ENCODE measurements around the gene GDPD2.
"Not testable (repeated sequence)": the region's sequence is repeated elsewhere in the genome, so short reads cannot be mapped to it uniquely, and the experiment has no call there.

The GDPD2 gene

GRCh38 chrX:70422851-70423341 is at the start of gene GDPD2:
TSS of gene GDPD2 (plus strand) at chrX:70423314. CDS start at chrX:70424985, 1,671 bp downstream.
- DNase-seq, result no peak

DNA sequence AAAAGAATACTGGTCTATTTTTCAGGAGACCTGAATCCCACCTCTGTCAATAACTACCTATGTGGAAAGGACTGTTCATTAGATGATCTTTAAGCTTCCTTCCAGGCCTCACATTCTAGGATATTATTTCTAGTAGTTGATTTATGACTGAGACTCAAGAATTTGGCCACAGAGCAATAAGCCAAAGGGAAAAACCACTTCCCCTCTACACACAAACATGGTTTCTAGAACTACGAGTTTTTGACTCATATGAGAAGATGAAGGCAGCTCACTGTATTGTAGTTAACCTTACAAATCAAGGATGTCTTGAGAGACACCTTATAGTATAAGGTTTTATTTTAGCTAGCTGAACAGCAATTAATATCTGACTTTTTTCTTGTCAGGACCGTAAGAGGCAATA is 36.9 kb upstream of the GDPD2 start:
- no peak for DNase-seq

DNA sequence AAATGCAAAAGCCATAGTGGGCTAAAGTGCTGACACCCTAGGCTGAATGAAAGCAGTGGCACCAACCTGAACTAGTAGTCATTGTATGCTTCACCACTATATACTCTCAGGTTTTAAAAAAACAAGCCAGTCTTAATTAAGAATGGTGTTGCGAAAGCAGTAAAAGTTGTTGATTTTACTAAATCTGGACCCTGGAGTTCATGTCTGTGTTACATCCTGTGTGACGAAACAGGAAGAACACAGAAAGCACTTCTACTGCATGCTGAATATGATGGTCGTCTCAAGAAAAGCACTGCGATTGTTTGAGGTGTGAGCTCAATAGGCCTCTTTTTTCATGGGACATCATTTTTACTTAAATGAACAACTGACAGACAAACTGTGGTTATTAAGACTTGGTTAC is 24.2 kb upstream of the GDPD2 start:
- DNase-seq, result no peak

DNA sequence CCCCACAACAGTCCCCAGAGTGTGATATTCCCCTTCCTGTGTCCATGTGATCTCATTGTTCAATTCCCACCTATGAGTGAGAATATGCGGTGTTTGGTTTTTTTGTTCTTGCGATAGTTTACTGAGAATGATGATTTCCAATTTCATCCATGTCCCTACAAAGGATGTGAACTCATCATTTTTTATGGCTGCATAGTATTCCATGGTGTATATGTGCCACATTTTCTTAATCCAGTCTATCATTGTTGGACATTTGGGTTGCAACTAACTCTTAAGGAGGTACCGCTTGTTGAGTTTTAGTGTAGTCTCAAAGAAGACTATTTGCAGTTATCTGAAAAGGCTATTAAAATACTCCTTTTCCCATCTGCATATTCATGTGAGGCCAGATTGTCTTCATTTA is 22.9 kb upstream of the GDPD2 start:
- not testable (repeated sequence) for DNase-seq

DNA sequence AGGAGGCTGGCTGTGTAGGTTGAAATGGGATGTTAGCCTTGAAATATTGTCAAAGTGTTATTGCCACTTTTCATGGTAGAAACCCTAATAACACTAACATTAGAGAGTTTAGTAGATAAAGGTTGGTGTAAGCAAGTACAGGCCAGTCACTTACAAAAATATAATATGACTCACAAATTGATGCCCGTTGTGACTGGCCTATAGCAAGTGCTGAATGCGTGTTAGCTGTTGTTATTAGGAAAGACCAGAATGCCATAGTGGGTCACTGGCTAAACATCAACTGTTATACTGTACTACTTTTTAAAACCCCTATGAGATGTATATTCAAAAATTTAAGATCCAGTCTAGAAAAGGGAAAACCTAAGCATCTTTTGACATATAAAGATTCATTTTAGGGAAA is 20.4 kb upstream of the GDPD2 start:
- no peak for DNase-seq

DNA sequence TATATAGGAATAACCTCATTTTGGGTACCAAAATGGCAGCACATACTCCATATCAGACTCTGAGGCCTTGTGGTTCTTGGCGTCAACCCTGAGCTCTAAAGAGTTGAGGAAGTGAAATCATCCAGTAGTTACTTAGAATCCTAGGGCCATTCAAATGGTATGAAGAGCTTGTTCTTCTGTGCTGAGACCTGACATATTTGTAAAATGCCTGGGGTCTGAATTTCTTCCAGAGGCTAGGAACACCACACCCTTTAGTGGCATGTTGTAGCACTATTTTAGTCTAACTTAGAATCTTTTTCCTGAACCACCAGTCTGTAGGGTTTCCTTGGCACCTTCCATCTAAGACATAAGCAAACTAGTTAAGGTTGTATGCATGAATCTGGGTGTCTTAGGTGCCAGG is 18.1 kb upstream of the GDPD2 start:
- DNase-seq, result no peak

DNA sequence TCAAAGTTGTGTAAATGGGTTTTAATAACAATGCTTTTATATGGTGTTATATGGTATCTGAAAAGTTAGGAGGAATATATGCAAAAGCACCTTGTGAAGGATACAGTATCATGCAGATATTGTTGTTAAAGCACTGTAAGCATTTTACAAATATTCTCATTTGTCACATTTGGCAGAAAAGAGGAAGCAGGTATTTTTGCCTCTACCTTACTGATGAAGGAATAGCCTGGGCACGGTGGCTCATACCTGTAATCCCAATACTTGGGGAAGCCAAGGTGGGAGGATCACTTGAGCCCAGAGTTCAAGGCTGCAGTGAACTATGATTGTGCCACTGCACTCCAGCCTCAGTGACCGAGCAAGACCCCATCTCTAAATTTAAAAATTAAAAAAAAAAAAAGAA is 12.2 kb upstream of the GDPD2 start:
- DNase-seq, result no peak

- no peak for DNase-seq
Measured at GRCh38 chrX:70411475-70411874, 11.6 kb upstream of the GDPD2 start.

- DNase-seq, result no peak
Measured at GRCh38 chrX:70421618-70422017, 1.5 kb upstream of the GDPD2 start.

- no peak for DNase-seq
Measured at GRCh38 chrX:70423936-70424675, 992 bp downstream of the GDPD2 start.

GRCh38 chrX:70424801-70425200 is 1.7 kb downstream of the GDPD2 start:
- DNase-seq, result no peak

DNA sequence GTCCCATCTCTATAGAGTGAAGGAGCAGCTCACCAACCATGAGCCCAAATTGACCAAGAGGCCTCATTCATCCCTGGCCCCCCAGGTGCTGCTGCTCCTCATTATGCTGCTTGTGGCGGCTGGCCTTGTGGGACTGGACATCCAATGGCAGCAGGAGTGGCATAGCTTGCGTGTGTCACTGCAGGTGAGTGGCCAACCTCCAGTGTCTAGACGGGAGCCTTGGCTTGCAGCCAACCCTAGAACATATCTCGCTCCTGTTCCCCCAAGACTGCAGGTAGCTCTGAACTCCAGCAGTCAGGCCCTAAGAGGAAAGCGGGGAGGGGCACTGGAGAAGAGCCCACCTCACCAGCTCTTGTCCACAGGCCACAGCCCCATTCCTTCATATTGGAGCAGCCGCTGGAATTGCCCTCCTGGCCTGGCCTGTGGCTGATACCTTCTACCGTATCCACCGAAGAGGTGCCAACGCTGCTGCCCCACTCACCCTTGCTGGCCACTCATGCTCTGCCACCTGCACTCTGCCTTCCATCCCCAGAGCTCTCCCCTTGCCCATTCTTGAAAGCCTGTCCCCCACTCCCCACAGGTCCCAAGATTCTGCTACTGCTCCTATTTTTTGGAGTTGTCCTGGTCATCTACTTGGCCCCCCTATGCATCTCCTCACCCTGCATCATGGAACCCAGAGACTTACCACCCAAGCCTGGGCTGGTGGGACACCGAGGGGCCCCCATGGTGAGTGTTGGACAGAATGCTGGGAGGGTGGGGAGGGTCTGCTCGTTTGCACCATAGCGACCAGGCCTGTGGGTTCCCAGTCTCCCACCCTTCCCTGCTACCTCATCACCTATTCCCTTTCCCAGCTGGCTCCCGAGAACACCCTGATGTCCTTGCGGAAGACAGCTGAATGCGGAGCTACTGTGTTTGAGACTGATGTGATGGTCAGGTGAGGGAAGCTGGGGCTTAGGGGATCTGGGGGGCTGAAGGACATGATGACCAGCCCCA is 3.5 kb downstream of the GDPD2 start:
- DNase-seq, result no peak

GRCh38 chrX:70427365-70427764 is 4.3 kb downstream of the GDPD2 start:
- DNase-seq, result no peak

DNA sequence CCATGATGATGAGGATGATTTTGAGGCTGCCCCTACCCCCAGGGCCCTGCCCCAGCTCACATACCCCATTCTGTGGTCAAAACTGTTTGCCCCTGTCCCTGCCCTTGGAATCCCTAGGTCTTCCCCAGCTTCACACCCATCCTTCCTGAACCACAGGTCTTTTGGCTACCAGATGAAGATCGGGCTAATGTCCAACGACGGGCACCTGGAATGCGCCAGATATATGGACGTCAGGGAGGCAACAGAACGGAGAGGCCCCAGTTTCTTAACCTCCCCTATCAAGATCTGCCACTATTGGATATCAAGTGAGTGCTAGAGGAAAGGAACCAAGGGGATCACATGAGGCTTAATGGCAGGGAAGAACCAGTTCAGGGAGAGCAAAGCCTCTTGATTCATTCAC is 6.6 kb downstream of the GDPD2 start:
- no peak for DNase-seq

- DNase-seq, result no peak
Measured at GRCh38 chrX:70432936-70433847, 10.1 kb downstream of the GDPD2 start.

GRCh38 chrX:70433848-70434351 is 10.8 kb downstream of the GDPD2 start:
- DNase-seq, result peak; percentile 14 to 15

DNA sequence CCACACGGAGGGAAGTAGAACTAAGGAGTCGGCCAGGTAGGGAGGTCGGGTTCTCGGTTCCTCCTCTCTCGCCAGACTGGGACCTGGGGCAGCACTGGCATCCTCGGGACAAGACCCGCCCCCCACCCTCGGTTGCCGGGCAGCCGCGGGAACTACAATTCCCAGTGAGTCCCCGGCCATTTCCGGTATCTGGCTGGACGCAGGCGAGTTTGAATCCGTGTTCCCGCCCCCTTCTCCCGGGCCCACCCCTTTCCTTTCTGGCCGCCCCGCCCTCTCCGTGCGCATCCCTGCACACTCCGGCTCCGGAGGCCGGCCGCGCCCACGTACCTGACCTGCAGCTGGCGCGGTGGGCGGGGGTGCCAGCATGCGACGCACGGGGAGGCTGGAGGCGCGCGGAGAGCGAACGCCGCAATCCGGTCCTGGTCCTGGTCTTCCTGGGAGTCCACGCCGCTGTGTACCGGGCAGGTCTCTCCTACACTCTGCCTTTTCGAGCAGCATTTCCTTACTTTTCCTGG is 11.3 kb downstream of the GDPD2 start:
- DNase-seq, result peak; percentile 33 to 75

DNA sequence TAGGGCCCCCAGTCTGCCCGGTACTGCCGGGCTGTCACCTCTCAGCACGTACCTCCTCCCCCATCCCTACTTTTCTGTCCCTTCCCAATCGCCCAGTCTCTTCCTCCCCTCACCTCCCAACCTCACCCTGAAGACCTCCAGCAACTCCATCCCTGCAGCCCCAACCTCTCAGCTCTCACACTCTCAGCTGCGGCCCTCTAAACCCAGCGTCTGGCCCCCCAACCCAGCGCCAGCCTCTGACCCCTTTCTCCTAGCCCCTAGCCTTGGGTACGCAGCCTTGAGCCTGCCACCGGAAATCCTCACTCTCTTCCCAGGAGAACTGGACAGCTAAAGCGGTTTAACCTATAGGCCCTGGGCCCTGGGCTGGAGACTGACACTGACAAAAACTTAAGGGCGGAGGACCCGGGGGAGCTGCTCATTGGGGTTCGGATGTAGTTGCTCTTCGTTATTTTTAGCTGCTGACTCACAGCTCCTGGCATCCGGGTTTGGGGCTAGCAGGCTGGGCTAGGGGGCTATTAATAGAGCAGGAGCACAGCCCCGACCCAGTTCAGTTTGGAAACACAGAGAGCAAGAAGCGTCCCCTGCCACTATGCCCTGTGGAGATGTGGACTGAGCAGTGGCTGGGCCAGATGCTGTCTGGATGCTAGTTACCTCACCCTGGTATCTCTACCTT is 11.9 kb downstream of the GDPD2 start:
- DNase-seq, result no peak

DNA sequence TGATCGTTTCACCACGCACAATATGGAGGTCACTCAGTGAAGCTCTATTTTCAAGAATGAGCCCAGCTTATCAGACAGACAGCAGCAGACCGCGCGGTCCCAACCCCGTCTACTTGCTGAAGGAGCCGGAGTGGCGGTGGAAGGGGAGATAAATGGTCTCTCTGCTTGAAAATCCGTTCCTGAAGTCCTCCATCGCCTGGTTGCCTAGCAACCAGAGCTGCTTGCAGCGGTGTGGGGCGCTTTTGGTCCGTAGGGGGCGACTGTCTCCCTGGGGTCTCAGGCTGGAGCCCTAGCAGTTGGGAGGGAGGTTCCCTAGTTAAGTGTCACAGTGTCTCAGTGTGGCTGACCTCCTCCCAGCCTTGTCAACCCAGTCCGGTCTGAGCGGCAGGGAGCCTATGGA is 13.2 kb downstream of the GDPD2 start:
- DNase-seq, result no peak

DNA sequence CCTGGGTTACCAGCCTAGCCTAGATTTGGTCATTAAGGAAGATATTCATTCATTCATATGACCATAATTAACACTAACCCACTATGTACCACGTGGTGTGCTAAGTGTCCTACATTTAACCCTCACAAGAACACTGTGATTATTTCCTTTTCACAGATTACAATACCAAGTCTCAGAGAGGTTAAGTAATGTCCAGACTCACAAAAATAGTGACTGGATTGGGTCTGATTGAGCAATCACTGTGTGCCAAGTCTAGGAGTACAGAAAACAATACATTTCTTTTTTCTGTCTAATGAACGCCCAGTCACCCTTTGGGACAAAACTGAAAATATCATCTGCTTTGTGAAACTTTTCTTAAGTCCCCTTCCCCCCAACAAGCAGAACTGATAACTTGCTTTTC is 13.9 kb downstream of the GDPD2 start:
- DNase-seq, result no peak

- no peak for DNase-seq
Measured at GRCh38 chrX:70437921-70438665, 15.0 kb downstream of the GDPD2 start.

Measured in NCI-H187 (cell line).